ENCODE results near the gene CD59.

DNA sequence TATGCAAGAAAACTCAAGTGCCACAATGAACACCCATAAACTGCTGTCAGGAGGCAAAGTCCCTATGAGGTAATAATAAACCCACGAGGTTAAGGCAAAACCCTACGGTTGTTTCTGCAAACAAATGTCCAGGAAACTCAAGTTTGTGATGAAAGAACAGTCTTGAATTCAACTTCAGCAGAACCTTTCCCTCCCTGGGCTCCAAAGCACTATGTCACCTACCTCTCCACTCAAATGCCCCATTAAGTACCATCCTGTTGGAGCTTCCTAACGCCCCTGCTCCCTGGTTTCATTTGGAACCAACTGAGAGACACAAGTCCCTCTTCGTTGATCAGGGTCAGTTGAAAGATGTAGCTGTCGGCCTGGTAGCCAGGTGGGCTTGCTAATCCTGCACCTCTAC, 33.0 kb downstream of the CD59 start:
- TF ChIP-seq, protein P1, sequence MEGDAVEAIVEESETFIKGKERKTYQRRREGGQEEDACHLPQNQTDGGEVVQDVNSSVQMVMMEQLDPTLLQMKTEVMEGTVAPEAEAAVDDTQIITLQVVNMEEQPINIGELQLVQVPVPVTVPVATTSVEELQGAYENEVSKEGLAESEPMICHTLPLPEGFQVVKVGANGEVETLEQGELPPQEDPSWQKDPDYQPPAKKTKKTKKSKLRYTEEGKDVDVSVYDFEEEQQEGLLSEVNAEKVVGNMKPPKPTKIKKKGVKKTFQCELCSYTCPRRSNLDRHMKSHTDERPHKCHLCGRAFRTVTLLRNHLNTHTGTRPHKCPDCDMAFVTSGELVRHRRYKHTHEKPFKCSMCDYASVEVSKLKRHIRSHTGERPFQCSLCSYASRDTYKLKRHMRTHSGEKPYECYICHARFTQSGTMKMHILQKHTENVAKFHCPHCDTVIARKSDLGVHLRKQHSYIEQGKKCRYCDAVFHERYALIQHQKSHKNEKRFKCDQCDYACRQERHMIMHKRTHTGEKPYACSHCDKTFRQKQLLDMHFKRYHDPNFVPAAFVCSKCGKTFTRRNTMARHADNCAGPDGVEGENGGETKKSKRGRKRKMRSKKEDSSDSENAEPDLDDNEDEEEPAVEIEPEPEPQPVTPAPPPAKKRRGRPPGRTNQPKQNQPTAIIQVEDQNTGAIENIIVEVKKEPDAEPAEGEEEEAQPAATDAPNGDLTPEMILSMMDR (IDR thresholded peaks at IDR 0.05; ENCODE audit: insufficient read depth, low read length), result no peak
- TF ChIP-seq POLR2AphosphoS5 (IDR thresholded peaks at IDR 0.05; ENCODE audit: low read depth), result no peak
- no peak for TF ChIP-seq SPI1 (IDR thresholded peaks at IDR 0.05; ENCODE audit: borderline replicate concordance, low read depth)
